GM23248 (cell line): ENCODE data around the gene C1orf185. TPM values are rescaled to one million over a fixed set of nuclear protein-coding genes. Genes with fewer than 3 reads are reported as not detected.
A peak's percentile ranks its signal among the peaks of the same experiment; 100 is the strongest.
"Not testable (repeated sequence)": the region's sequence is repeated elsewhere in the genome, so short reads cannot be mapped to it uniquely, and the experiment has no call there.

Experiments
- DNase-seq: peaks from one replicate; pipeline ENCODE4 v3.0.0-alpha.2; 2015
- H2AFZ ChIP-seq: fragments of 200-600 bp; sonication (generic); 2 replicates; pipeline ENCODE4 v1.6.1; 2016; ENCODE audit warnings: antibody characterized with exemption
- H3F3A ChIP-seq: fragments of 200-600 bp; sonication (generic); 2 replicates; pipeline ENCODE4 v1.6.1; 2016; ENCODE audit warnings: mild to moderate bottlenecking, antibody characterized with exemption, mixed run types; ENCODE audit not compliant: insufficient read depth
- H3K27ac ChIP-seq: fragments of 200-600 bp; sonication (generic); 2 replicates; pipeline ENCODE4 v1.5.1; 2016; ENCODE audit warnings: mild to moderate bottlenecking
- H3K27me3 ChIP-seq: fragments of 200-600 bp; sonication (generic); replicated peaks from 2 replicates; pipeline ENCODE4 v1.6.1; 2016; ENCODE audit warnings: mild to moderate bottlenecking; ENCODE audit not compliant: insufficient read depth
- H3K36me3 ChIP-seq: fragments of 200-600 bp; sonication (generic); 2 replicates; pipeline ENCODE4 v1.6.1; 2016; ENCODE audit warnings: low read depth, mild to moderate bottlenecking
- H3K4me1 ChIP-seq: fragments of 200-600 bp; sonication (generic); 2 replicates; pipeline ENCODE4 v1.6.1; 2016; ENCODE audit warnings: mild to moderate bottlenecking; ENCODE audit not compliant: insufficient read depth
- H3K4me2 ChIP-seq: fragments of 200-600 bp; sonication (generic); one replicate; pipeline ENCODE4 v1.6.1; 2016; ENCODE audit warnings: mild to moderate bottlenecking; ENCODE audit not compliant: unreplicated experiment
- H3K4me3 ChIP-seq: fragments of 200-600 bp; sonication (generic); 2 replicates; pipeline ENCODE4 v1.5.1; 2016; ENCODE audit warnings: mild to moderate bottlenecking
- H3K79me2 ChIP-seq: fragments of 200-600 bp; sonication (generic); 2 replicates; pipeline ENCODE4 v1.6.1; 2016; ENCODE audit warnings: mild to moderate bottlenecking; ENCODE audit not compliant: insufficient read depth
- H3K9ac ChIP-seq: fragments of 200-600 bp; sonication (generic); 2 replicates; pipeline ENCODE4 v1.6.1; 2016; ENCODE audit warnings: mild to moderate bottlenecking
- H3K9me2 ChIP-seq: fragments of 200-600 bp; sonication (generic); 2 replicates; pipeline ENCODE4 v1.6.1; 2016; ENCODE audit warnings: mixed run types, mild to moderate bottlenecking, moderate library complexity; ENCODE audit not compliant: insufficient read depth
- H3K9me3 ChIP-seq: fragments of 200-600 bp; sonication (generic); one replicate; pipeline ENCODE4 v1.6.1; 2017; ENCODE audit warnings: low read depth
- H4K20me1 ChIP-seq: fragments of 200-600 bp; sonication (generic); 2 replicates; pipeline ENCODE4 v1.6.0; 2016; ENCODE audit not compliant: insufficient read depth
- EZH2 ChIP-seq: fragments of 200-600 bp; sonication (generic); IDR thresholded peaks from 2 replicates; pipeline ENCODE4 v1.6.1; 2018; ENCODE audit warnings: antibody characterized with exemption, mild to moderate bottlenecking; ENCODE audit not compliant: insufficient read depth, poor library complexity, severe bottlenecking
- EZH2phosphoT487 ChIP-seq: fragments of 200-600 bp; sonication (generic); IDR thresholded peaks from 2 replicates; pipeline ENCODE4 v1.6.1; 2018; ENCODE audit warnings: antibody characterized with exemption, moderate library complexity, mild to moderate bottlenecking, low read depth; ENCODE audit not compliant: insufficient read depth
- WGBS, 2 experiments: methylation state at CpG; one replicate each; pipeline ENCODE4 v1.1.6; 2015 to 2017; ENCODE audit warnings: low lambda C conversion rate in 2 of 2, low coverage in 1 of 2; ENCODE audit errors: missing lambda C conversion rate in 2 of 2; 5-methylcytosine and 5-hydroxymethylcytosine counted together
- in situ Hi-C: fragments of 300-500 bp; cut with MboI; formaldehyde crosslinking; loops from 2 replicates; pipeline ENCODE4 v1.15.0; 2020
- polyA plus RNA-seq: library from polyadenylated mRNA; unstranded; fragments of >200 nt; fragmentation: Nextera tagmentation; extraction: Ambion mirVana; gene quantifications from 2 replicates; pipeline ENCODE4 v1.2.1, GENCODE V29; 2016
- total RNA-seq: library from RNA; depleted of rRNA; stranded (reverse); fragments of >200 nt; shearing (Covaris generic); gene quantifications from 2 replicates; pipeline ENCODE4 v1.2.3, GENCODE V29; 2014

The C1orf185 gene
- total and polyA plus RNA-seq, 2 experiments from 2014 or later: not detected

GRCh38 chr1:51158263-51158662, 56.2 kb downstream of the C1orf185 start:
- Histone ChIP-seq H3K4me1 (no peaks in the 10 kb centered on the region), H2AFZ (no peak overlapping the region), H3K27ac (no peak overlapping the region), H3K79me2 (no peaks in the 10 kb centered on the region), H3K9me3 (no peaks in the 10 kb centered on the region), H3K36me3 (no peaks in the 10 kb centered on the region), H3K9ac (no peak overlapping the region), H3K4me3 (no peak overlapping the region), H3F3A (no peaks in the 10 kb centered on the region), H3K27me3 (no peaks in the 10 kb centered on the region), H4K20me1 (no peaks in the 10 kb centered on the region), H3K9me2 (no peaks in the 10 kb centered on the region), H3K4me2 (no peak overlapping the region)
- in situ Hi-C loops: no loop called here
- DNase-seq: no peak
- TF ChIP-seq EZH2phosphoT487: no peak
- no peak for TF ChIP-seq EZH2
- 65 to 67% methylated on average over 4 of the region's 4 CpGs for WGBS, 2 experiments

- H4K20me1 ChIP-seq, H3K9me3 ChIP-seq, H3K27me3 ChIP-seq, H3K27ac ChIP-seq, H3K4me2 ChIP-seq, H3K4me3 ChIP-seq, H2AFZ ChIP-seq, H3K36me3 ChIP-seq, DNase-seq, H3K9ac ChIP-seq, H3K79me2 ChIP-seq, H3K9me2 ChIP-seq, in situ Hi-C loops, H3F3A ChIP-seq, H3K4me1 ChIP-seq: not testable (repeated sequence)
- 67% methylated on average over 5 of the region's 5 CpGs for WGBS, 2 experiments
Measured at GRCh38 chr1:51162560-51162959, 60.5 kb downstream of the C1orf185 start.

GRCh38 chr1:51165540-51165939, 63.5 kb downstream of the C1orf185 start:
- Histone ChIP-seq H4K20me1 (no peaks in the 10 kb centered on the region), H3K36me3 (no peaks in the 10 kb centered on the region), H3K27ac (no peak overlapping the region), H3K27me3 (0 out of 2 replicates have a peak, but pooled peaks cover 6% of the 10 kb centered on the region), H3K4me3 (no peak overlapping the region), H2AFZ (no peak overlapping the region), H3K4me2 (no peak overlapping the region), H3K4me1 (no peaks in the 10 kb centered on the region), H3K9ac (no peak overlapping the region), H3K79me2 (no peaks in the 10 kb centered on the region), H3K9me2 (no peaks in the 10 kb centered on the region), H3F3A (no peaks in the 10 kb centered on the region), H3K9me3 (no peaks in the 10 kb centered on the region)
- no peak for DNase-seq
- in situ Hi-C loops: no loop called here
- TF ChIP-seq EZH2 (no peak), EZH2phosphoT487 (no peak)

GRCh38 chr1:51168266-51168845, 66.3 kb downstream of the C1orf185 start:
- H2AFZ ChIP-seq: no peak overlapping the region

GRCh38 chr1:51168936-51169335, 66.9 kb downstream of the C1orf185 start:
- Histone ChIP-seq H3K27ac (no peak overlapping the region), H3K36me3 (no peaks in the 10 kb centered on the region), H4K20me1 (no peaks in the 10 kb centered on the region), H2AFZ (no peak overlapping the region), H3K27me3 (peaks cover 13% of the 10 kb centered on the region; the same call in 1 of the 2 replicates), H3K9me3 (no peaks in the 10 kb centered on the region), H3K9me2 (no peaks in the 10 kb centered on the region), H3F3A (no peaks in the 10 kb centered on the region), H3K4me2 (no peak overlapping the region), H3K79me2 (no peaks in the 10 kb centered on the region), H3K4me1 (no peaks in the 10 kb centered on the region), H3K4me3 (no peak overlapping the region), H3K9ac (no peak overlapping the region)
- TF ChIP-seq EZH2phosphoT487: no peak
- TF ChIP-seq EZH2: no peak
- 68 to 71% methylated on average over 4 of the region's 4 CpGs for WGBS, 2 experiments
- DNase-seq: no peak
- in situ Hi-C loops: no loop called here

More at GRCh38 chr1:51168266-51168845, 66.3 kb downstream of the C1orf185 start:
- Histone ChIP-seq H3K27me3 (peaks cover 9% of the 10 kb centered on the region; the same call in 1 of the 2 replicates), H3K36me3 (no peaks in the 10 kb centered on the region), H3K4me3 (no peak overlapping the region), H3F3A (no peaks in the 10 kb centered on the region), H3K9ac (no peak overlapping the region), H3K9me3 (no peaks in the 10 kb centered on the region), H3K4me1 (no peaks in the 10 kb centered on the region), H3K79me2 (no peaks in the 10 kb centered on the region), H3K9me2 (no peaks in the 10 kb centered on the region), H4K20me1 (no peaks in the 10 kb centered on the region), H3K27ac (no peak overlapping the region), H3K4me2 (no peak overlapping the region)
- peak; percentile 14 for DNase-seq
- in situ Hi-C loops: no loop called here
- TF ChIP-seq EZH2phosphoT487 (no peak), EZH2 (no peak)
- WGBS, 2 experiments: 0% methylated on average over 1 of the region's 1 CpG
